ENCODE results near the gene DOP1B. TPM values are rescaled to one million over a fixed set of nuclear protein-coding genes. Genes with fewer than 3 reads are reported as not detected.

DOP1B gene
- total and polyA plus RNA-seq, 12 donors: 1.1 to 39.1 (median 6.9) TPM

- Histone ChIP-seq H3K27me3 (no peaks in the 10 kb centered on the region), H3K4me1 (replicated peaks in 1 of 2) (no peaks in the 10 kb centered on the region), H3K27ac (no peak overlapping the region), H3K4me3 (no peak overlapping the region), H3K9me3 (replicated peaks in 1 of 3) (no peaks in the 10 kb centered on the region), H3K36me3 (replicated peaks in 1 of 2) (no peaks in the 10 kb centered on the region)
- 88 to 95% (median 92%) methylated on average over 8 to 11 of the region's 11 CpGs for WGBS, 4 donors
- intact Hi-C loops (cut with DNase I): no loop called here
- TF ChIP-seq CTCF (IDR thresholded peaks at IDR 0.05) (no peak), POLR2A (IDR thresholded peaks at IDR 0.05) (no peak)
- no peak for DNase-seq
These were observed 26.6 kb downstream of the DOP1B start for GRCh38 chr21:36183144-36183795.

- Histone ChIP-seq H3K4me1 (replicated peaks in 1 of 2) (no peaks in the 10 kb centered on the region), H3K36me3 (replicated peaks in 1 of 2) (no peaks in the 10 kb centered on the region), H3K27ac (no peak overlapping the region), H3K27me3 (no peaks in the 10 kb centered on the region), H3K4me3 (no peak overlapping the region), H3K9me3 (replicated peaks in 1 of 3) (no peaks in the 10 kb centered on the region)
- 83 to 94% (median 90%) methylated on average over 6 to 16 of the region's 16 CpGs for WGBS, 4 donors
- intact Hi-C loops (cut with DNase I): no loop called here
- DNase-seq: no peak
- TF ChIP-seq CTCF (IDR thresholded peaks at IDR 0.05) (no peak), POLR2A (IDR thresholded peaks at IDR 0.05) (no peak)
These were observed 27.9 kb downstream of the DOP1B start for GRCh38 chr21:36184545-36184944.

GRCh38 chr21:36185523-36185922 lies 28.9 kb downstream of the DOP1B start:
- H3K4me1 ChIP-seq (replicated peaks in 1 of 2): no peaks in the 10 kb centered on the region
- H3K27ac ChIP-seq: no peak overlapping the region
- no peak overlapping the region for H3K4me3 ChIP-seq
- TF ChIP-seq POLR2A (IDR thresholded peaks at IDR 0.05): no peak
- intact Hi-C loops (cut with DNase I): no loop called here
- DNase-seq: no peak
- H3K27me3 ChIP-seq: no peaks in the 10 kb centered on the region
- H3K9me3 ChIP-seq (replicated peaks in 1 of 3): no peaks in the 10 kb centered on the region
- WGBS, 4 donors: 81 to 94% (median 88%) methylated on average over 7 to 9 of the region's 9 CpGs
- no peaks in the 10 kb centered on the region for H3K36me3 ChIP-seq (replicated peaks in 1 of 2)

- H3K4me3 ChIP-seq: no peak overlapping the region
- no peak for TF ChIP-seq POLR2A (IDR thresholded peaks at IDR 0.05)
- no peak for TF ChIP-seq CTCF (IDR thresholded peaks at IDR 0.05)
- no peaks in the 10 kb centered on the region for H3K27me3 ChIP-seq
- no peaks in the 10 kb centered on the region for H3K4me1 ChIP-seq (replicated peaks in 1 of 2)
- intact Hi-C loops (cut with DNase I): no loop called here
- H3K9me3 ChIP-seq (replicated peaks in 1 of 3): no peaks in the 10 kb centered on the region
- DNase-seq: no peak
- 72 to 91% (median 76%) methylated on average over 4 of the region's 4 CpGs for WGBS, 4 donors
- no peak overlapping the region for H3K27ac ChIP-seq
- no peaks in the 10 kb centered on the region for H3K36me3 ChIP-seq (replicated peaks in 1 of 2)
These were observed 29.5 kb downstream of the DOP1B start for GRCh38 chr21:36186081-36186480.

Measured in adrenal gland (tissue), 12 donors.